ENCODE data around the gene BLVRB. TPM values are rescaled to one million over a fixed set of nuclear protein-coding genes. Genes with fewer than 3 reads are reported as not detected.

The BLVRB gene
- total and polyA plus RNA-seq, 9 of the 15 experiments (the other 6 are each of a cell fraction or from before 2014, with no cell fraction given): 81.1 to 749 (median 331) TPM

- TF ChIP-seq ILF3 (IDR thresholded peaks at IDR 0.05; ENCODE audit: borderline replicate concordance) (no peak), CTBP1 (IDR thresholded peaks at IDR 0.05; ENCODE audit: borderline replicate concordance) (no peak; the same call in 1 of the 2 replicates), MTA2 (IDR thresholded peaks at IDR 0.05; ENCODE audit: low read depth) (0 out of 2 replicates have a peak, but pooled peaks have one; percentile 15), ZNF644 (tag; IDR thresholded peaks at IDR 0.05; ENCODE audit: low read depth) (no peak), ZNF324 (CRISPR knock-in tag; IDR thresholded peaks at IDR 0.05) (no peak), ZBTB40 (IDR thresholded peaks at IDR 0.05) (no peak; the same call in 1 of the 2 replicates), ZBTB40 (CRISPR knock-in tag; IDR thresholded peaks at IDR 0.05) (no peak), ZNF79 (CRISPR knock-in tag; IDR thresholded peaks at IDR 0.05; ENCODE audit: low read depth) (no peak), PBX2 (CRISPR knock-in tag; IDR thresholded peaks at IDR 0.05; ENCODE audit: low read depth) (no peak), PBX2 (tag; conservative IDR thresholded peaks at IDR 0.05; ENCODE audit: low read depth) (no peak), ZNF133 (CRISPR knock-in tag; IDR thresholded peaks at IDR 0.05) (no peak), YBX1 (IDR thresholded peaks at IDR 0.05) (no peak), ILK (tag; IDR thresholded peaks at IDR 0.05; ENCODE audit: borderline replicate concordance, low read depth) (no peak), SMARCA5 (IDR thresholded peaks at IDR 0.05) (0 out of 2 replicates have a peak, but pooled peaks have one; percentile 29), SRF (CRISPR knock-in tag; IDR thresholded peaks at IDR 0.05) (no peak), BRD9 (IDR thresholded peaks at IDR 0.05; ENCODE audit: low read depth, partially characterized antibody) (no peak), ZNF699 (CRISPR knock-in tag; IDR thresholded peaks at IDR 0.05; ENCODE audit: insufficient replicate concordance) (no peak)
Measured at GRCh38 chr19:40424637-40425449, 40.7 kb downstream of the BLVRB start (continued).

Data from K562 (cell line).